ENCODE measurements around the gene SH2B3.

DNA sequence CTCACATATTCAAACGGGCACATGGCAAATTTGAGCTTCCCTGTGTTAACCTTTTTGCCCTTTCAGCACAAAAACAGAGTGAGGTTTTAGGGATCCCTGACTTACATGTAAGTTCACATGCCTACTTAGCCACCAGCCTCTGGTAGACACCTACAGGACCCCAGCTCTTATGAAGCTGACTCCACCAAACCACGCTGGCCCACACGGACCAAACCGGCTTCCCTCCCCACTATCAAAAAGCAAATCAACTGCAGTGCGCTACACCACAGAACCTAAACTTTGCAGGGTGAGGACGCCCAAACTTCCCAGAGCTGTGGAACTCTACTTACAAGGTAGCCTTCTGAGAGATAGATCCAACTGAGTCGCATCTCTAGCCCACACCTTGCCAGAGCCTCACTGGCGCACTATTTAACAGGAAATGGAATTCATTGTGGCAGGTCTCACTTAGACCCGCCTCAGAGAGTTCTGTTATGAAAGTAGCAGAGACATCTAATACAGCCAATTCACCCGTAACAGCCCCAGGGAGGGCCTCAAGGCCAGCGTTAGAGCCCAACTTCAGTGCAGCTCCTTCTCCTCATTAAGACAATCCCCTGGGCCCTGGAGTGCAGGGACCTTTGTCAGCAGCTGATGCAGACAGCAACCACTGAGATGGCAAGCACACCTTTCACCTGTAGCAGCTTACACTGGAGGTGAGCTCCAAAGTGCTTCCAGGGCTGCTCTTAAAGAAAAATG lies 49.2 kb downstream of the SH2B3 start:
- TF ChIP-seq ZNF337 (CRISPR knock-in tag; IDR thresholded peaks at IDR 0.05; ENCODE audit: borderline replicate concordance, low read depth) (no peak), FLYWCH1 (CRISPR knock-in tag; IDR thresholded peaks at IDR 0.05) (no peak), JUND (CRISPR knock-in tag; IDR thresholded peaks at IDR 0.05) (no peak), HNRNPUL1 (IDR thresholded peaks at IDR 0.05; ENCODE audit: low read depth, low read length) (no peak), MXI1 (IDR thresholded peaks at IDR 0.05; ENCODE audit: borderline replicate concordance, low read depth, low read length) (no peak), TCF7 (IDR thresholded peaks at IDR 0.05; ENCODE audit: low read depth) (no peak)
- TF ChIP-seq, protein P1, sequence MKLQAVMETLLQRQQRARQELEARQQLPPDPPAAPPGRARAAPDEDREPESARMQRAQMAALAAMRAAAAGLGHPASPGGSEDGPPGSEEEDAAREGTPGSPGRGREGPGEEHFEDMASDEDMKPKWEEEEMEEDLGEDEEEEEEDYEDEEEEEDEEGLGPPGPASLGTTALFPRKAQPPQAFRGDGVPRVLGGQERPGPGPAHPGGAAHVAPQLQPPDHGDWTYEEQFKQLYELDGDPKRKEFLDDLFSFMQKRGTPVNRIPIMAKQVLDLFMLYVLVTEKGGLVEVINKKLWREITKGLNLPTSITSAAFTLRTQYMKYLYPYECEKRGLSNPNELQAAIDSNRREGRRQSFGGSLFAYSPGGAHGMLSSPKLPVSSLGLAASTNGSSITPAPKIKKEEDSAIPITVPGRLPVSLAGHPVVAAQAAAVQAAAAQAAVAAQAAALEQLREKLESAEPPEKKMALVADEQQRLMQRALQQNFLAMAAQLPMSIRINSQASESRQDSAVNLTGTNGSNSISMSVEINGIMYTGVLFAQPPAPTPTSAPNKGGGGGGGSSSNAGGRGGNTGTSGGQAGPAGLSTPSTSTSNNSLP (IDR thresholded peaks at IDR 0.05; ENCODE audit: low read depth, low read length), result no peak
- TF ChIP-seq, protein P2, sequence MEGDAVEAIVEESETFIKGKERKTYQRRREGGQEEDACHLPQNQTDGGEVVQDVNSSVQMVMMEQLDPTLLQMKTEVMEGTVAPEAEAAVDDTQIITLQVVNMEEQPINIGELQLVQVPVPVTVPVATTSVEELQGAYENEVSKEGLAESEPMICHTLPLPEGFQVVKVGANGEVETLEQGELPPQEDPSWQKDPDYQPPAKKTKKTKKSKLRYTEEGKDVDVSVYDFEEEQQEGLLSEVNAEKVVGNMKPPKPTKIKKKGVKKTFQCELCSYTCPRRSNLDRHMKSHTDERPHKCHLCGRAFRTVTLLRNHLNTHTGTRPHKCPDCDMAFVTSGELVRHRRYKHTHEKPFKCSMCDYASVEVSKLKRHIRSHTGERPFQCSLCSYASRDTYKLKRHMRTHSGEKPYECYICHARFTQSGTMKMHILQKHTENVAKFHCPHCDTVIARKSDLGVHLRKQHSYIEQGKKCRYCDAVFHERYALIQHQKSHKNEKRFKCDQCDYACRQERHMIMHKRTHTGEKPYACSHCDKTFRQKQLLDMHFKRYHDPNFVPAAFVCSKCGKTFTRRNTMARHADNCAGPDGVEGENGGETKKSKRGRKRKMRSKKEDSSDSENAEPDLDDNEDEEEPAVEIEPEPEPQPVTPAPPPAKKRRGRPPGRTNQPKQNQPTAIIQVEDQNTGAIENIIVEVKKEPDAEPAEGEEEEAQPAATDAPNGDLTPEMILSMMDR (CRISPR knock-in tag; IDR thresholded peaks at IDR 0.05), result no peak
- TF ChIP-seq, protein P3, sequence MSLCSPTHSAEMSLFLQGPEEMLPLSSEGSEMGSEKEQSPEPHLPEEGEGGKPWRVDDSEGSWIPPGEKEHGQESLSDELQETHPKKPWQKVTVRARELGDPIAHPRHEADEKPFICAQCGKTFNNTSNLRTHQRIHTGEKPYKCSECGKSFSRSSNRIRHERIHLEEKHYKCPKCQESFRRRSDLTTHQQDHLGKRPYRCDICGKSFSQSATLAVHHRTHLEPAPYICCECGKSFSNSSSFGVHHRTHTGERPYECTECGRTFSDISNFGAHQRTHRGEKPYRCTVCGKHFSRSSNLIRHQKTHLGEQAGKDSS (CRISPR knock-in tag; IDR thresholded peaks at IDR 0.05; ENCODE audit: borderline replicate concordance, low read depth), result no peak
- TF ChIP-seq, protein P4, sequence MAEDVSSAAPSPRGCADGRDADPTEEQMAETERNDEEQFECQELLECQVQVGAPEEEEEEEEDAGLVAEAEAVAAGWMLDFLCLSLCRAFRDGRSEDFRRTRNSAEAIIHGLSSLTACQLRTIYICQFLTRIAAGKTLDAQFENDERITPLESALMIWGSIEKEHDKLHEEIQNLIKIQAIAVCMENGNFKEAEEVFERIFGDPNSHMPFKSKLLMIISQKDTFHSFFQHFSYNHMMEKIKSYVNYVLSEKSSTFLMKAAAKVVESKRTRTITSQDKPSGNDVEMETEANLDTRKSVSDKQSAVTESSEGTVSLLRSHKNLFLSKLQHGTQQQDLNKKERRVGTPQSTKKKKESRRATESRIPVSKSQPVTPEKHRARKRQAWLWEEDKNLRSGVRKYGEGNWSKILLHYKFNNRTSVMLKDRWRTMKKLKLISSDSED (CRISPR knock-in tag; IDR thresholded peaks at IDR 0.05), result no peak
- TF ChIP-seq, protein P5, sequence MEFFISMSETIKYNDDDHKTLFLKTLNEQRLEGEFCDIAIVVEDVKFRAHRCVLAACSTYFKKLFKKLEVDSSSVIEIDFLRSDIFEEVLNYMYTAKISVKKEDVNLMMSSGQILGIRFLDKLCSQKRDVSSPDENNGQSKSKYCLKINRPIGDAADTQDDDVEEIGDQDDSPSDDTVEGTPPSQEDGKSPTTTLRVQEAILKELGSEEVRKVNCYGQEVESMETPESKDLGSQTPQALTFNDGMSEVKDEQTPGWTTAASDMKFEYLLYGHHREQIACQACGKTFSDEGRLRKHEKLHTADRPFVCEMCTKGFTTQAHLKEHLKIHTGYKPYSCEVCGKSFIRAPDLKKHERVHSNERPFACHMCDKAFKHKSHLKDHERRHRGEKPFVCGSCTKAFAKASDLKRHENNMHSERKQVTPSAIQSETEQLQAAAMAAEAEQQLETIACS (CRISPR knock-in tag; IDR thresholded peaks at IDR 0.05), result no peak

All from HepG2 (cell line).